ACC112 (cell line): Measurements from ENCODE around the gene RAB5A.
A peak's percentile ranks its signal among the peaks of the same experiment; 100 is the strongest.

ENCODE experiments used
- H2AFZ ChIP-seq: fragments of 200-600 bp; sonication (generic); one replicate; pipeline ENCODE4 v1.6.0; 2017; ENCODE audit warnings: antibody characterized with exemption, low read length; ENCODE audit not compliant: unreplicated experiment
- H3K27ac ChIP-seq: fragments of 200-600 bp; sonication (generic); 2 replicates; pipeline ENCODE4 v1.5.1; 2014; ENCODE audit warnings: low read depth, mild to moderate bottlenecking, antibody characterized with exemption, low read length, moderate library complexity
- H3K27me3 ChIP-seq: fragments of 200-600 bp; sonication (generic); 2 replicates; pipeline ENCODE4 v1.6.1; 2014; ENCODE audit warnings: mild to moderate bottlenecking, antibody characterized with exemption, low read length, moderate library complexity, mixed read lengths; ENCODE audit not compliant: insufficient read depth
- H3K36me3 ChIP-seq: fragments of 200-600 bp; sonication (generic); 2 replicates; pipeline ENCODE4 v1.6.1; 2016; ENCODE audit warnings: mild to moderate bottlenecking, antibody characterized with exemption, low read length, moderate library complexity, mixed read lengths; ENCODE audit not compliant: insufficient read depth
- H3K4me1 ChIP-seq: fragments of 200-600 bp; sonication (generic); one replicate; pipeline ENCODE4 v1.6.1; 2016; ENCODE audit warnings: low read length, mixed read lengths; ENCODE audit not compliant: insufficient read depth, unreplicated experiment, control insufficient read depth
- H3K4me3 ChIP-seq: fragments of 200-600 bp; sonication (generic); 2 replicates; pipeline ENCODE4 v1.5.1; 2014; ENCODE audit warnings: mild to moderate bottlenecking, low read depth, low read length
- H3K79me2 ChIP-seq: fragments of 200-600 bp; sonication (generic); one replicate; pipeline ENCODE4 v1.6.0; 2016; ENCODE audit warnings: low read length; ENCODE audit not compliant: control insufficient read depth, unreplicated experiment, insufficient read depth

The RAB5A gene

GRCh38 chr3:19931180-19931692, 15.7 kb upstream of the RAB5A start:
- no peaks in the 10 kb centered on the region for H3K79me2 ChIP-seq
- H3K4me1 ChIP-seq: peaks cover 6% of the 10 kb centered on the region
- H3K4me3 ChIP-seq: no peak overlapping the region
- no peak overlapping the region for H3K27ac ChIP-seq
- H2AFZ ChIP-seq: no peak overlapping the region
- no peaks in the 10 kb centered on the region for H3K36me3 ChIP-seq
- no peaks in the 10 kb centered on the region for H3K27me3 ChIP-seq

- H3K4me3 ChIP-seq: no peak overlapping the region
- no peaks in the 10 kb centered on the region for H3K27me3 ChIP-seq
- H3K4me1 ChIP-seq: peaks cover 6% of the 10 kb centered on the region
- no peak overlapping the region for H2AFZ ChIP-seq
- H3K27ac ChIP-seq: no peak overlapping the region
- no peaks in the 10 kb centered on the region for H3K79me2 ChIP-seq
- no peaks in the 10 kb centered on the region for H3K36me3 ChIP-seq
Measured at GRCh38 chr3:19931767-19932188, 15.1 kb upstream of the RAB5A start.

DNA sequence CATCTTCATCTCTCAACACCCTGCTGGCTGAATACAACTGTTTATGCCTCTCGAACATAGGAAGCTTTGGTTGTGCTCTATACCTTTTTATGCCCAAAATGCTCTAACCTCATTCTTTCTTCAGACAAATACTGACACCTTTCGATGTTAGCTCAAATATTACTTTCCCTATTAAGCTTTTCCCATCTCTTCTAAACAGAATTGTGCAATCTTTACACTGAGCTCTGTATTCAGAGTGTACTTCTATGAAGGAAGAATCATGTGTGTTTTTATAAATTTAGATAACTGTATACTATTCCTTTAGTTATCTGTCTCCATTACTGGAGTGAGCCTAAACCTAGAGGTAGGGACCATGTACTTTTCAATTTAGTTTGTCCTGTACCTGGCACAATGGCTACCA, 14.5 kb upstream of the RAB5A start:
- no peaks in the 10 kb centered on the region for H3K36me3 ChIP-seq
- no peak overlapping the region for H3K27ac ChIP-seq
- no peak overlapping the region for H2AFZ ChIP-seq
- H3K79me2 ChIP-seq: no peaks in the 10 kb centered on the region
- peaks cover 8% of the 10 kb centered on the region for H3K4me1 ChIP-seq
- H3K27me3 ChIP-seq: no peaks in the 10 kb centered on the region
- H3K4me3 ChIP-seq: no peak overlapping the region

GRCh38 chr3:19934098-19934566, 12.8 kb upstream of the RAB5A start, which contains the start of gene EFHB:
Gene EFHB, minus strand, starts transcription at chr3:19934217. Its CDS starts 199 bp downstream, at chr3:19934018.
- peaks cover 9% of the 10 kb centered on the region for H3K4me1 ChIP-seq
- H3K79me2 ChIP-seq: no peaks in the 10 kb centered on the region
- no peaks in the 10 kb centered on the region for H3K36me3 ChIP-seq
- H3K27ac ChIP-seq: no peak within 1 kb of the TSS
- H2AFZ ChIP-seq: no peak within 1 kb of the TSS
- H3K27me3 ChIP-seq: no peaks in the 10 kb centered on the region
- no peak within 1 kb of the TSS for H3K4me3 ChIP-seq

DNA sequence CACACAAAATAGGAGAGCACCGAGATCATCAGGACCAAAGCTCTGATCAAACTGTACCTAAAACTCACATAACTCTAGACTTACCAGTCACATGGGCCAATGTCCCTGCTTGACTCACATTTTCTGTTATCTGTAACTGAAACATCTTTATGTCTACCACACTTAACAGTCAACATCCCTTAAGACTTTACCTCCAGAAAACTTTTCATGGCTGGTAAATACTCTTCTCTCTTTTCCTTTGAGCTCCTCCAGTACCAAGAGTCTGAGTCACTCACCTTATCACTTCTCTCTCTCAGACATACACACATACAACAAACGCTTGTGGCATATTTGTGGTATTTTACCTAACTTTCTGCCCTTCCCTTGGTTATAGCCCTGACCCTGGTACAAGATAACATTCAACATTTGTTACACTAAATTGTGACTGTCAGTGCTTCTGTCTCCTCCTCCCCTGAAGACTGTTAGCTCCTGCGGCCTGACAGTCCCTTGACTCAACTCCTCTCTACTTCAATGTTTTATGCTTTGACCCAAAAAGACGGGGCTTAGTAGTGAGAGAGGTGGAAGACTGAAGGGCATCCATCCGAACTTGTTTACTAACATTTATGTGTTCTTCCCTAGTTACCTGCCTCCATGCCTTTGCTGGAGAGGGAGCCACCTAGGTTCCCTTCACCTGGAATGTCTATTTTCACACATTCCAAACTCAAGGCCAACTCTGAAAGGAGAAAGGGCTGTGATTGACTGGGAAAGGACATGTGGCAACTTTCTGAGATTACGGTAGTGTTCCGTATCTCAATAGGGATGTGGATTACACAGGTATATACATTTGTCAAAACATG, 9.2 kb upstream of the RAB5A start:
- Histone ChIP-seq H3K27ac (no peak overlapping the region), H3K27me3 (no peaks in the 10 kb centered on the region), H2AFZ (no peak overlapping the region), H3K79me2 (no peaks in the 10 kb centered on the region), H3K4me3 (no peak overlapping the region), H3K36me3 (no peaks in the 10 kb centered on the region), H3K4me1 (peaks cover 3% of the 10 kb centered on the region)

DNA sequence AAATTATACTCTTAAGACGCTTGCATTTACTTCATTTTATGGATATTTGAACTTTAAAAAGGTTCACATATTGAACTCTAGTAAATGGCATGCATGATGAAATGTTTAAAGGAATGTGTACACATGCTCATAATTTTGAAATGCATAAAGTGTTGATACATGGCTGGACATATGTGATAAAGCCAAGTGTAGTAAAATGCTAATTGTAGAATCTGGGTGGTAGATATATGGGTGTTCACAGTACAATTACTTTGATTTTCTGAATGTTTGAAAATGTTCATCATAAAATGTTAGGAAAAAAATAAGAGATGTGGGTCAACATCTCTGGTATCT, 8.6 kb upstream of the RAB5A start:
- no peaks in the 10 kb centered on the region for H3K27me3 ChIP-seq
- H3K36me3 ChIP-seq: no peaks in the 10 kb centered on the region
- no peak overlapping the region for H3K27ac ChIP-seq
- no peaks in the 10 kb centered on the region for H3K79me2 ChIP-seq
- H3K4me1 ChIP-seq: peaks cover 3% of the 10 kb centered on the region
- no peak overlapping the region for H2AFZ ChIP-seq
- H3K4me3 ChIP-seq: no peak overlapping the region

GRCh38 chr3:19940643-19941042, 6.3 kb upstream of the RAB5A start:
- H3K27ac ChIP-seq: no peak overlapping the region
- H3K36me3 ChIP-seq: no peaks in the 10 kb centered on the region; the same call in 1 of the 2 replicates
- H2AFZ ChIP-seq: no peak overlapping the region
- H3K4me3 ChIP-seq: no peak overlapping the region
- H3K27me3 ChIP-seq: no peaks in the 10 kb centered on the region
- H3K79me2 ChIP-seq: no peaks in the 10 kb centered on the region
- H3K4me1 ChIP-seq: peaks cover 5% of the 10 kb centered on the region

DNA sequence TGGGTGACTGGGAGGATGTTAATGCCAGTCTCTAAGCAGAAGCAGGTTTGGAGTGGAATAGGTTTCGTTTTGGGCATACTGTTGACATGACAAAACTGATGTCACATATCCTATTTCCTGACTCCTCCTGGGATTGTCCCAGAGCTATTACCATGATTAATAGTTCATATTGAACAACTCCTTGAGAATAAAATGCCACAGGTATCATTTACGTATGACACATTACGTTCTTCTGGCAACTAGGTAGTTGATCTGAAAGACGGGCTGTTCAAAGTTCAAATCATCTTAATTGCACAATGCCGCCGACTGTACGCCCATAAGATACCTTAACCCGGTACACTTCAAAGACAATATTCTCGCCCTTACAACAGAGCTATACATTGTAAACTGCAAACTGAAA, 1.4 kb upstream of the RAB5A start:
- peaks cover 33% of the 10 kb centered on the region for H3K79me2 ChIP-seq
- H2AFZ ChIP-seq: peak overlapping the region; percentile 89
- H3K4me3 ChIP-seq: peak overlapping the region; percentile 99
- peaks cover 5% of the 10 kb centered on the region for H3K4me1 ChIP-seq
- H3K27ac ChIP-seq: no peak overlapping the region
- H3K36me3 ChIP-seq: no peaks in the 10 kb centered on the region; the same call in none of the 2 replicates
- no peaks in the 10 kb centered on the region for H3K27me3 ChIP-seq

DNA sequence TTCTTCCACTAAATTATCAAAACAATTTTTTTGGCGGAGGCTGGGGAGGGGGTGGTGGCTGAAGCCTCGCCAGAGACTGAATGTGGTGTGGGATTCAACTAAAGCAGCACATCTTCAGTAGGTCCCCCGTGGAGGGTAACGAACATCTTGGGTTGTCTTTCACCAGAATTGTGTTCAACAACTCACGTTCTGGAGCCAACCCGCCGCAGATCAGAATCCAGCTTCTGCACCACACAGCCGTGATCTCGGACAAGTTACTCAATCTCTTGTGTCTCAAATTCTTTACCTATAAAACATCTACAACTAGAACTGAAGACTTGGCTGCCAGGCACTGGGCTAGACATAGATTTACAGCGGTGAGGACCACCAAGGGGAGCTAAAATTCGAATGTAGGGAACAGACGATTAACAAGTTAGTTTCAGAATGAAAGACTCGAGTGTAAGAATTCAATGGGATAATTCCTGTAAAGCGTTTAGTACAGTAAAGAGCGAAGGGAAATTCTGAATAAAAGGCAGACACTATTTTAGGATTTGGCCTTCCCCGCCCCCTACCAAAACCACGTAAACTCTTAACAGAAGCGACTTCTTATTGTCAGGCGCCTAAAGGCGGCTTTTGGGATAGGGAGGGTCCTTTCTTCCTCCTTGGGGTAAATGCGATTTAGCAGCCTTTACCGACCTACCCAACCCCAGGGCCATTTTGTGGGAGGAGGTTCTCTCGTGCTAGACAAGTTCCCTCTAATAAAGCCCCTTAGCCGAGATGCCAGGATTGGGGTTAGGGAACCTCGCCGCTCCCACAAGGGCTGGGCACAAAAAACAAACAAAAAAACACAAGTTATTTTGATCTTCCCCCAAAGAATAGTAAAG, 697 bp upstream of the RAB5A start:
- peaks cover 5% of the 10 kb centered on the region for H3K36me3 ChIP-seq
- H2AFZ ChIP-seq: peak overlapping the region; percentile 89
- peaks cover 5% of the 10 kb centered on the region for H3K4me1 ChIP-seq
- peak overlapping the region; percentile 94 for H3K27ac ChIP-seq
- no peaks in the 10 kb centered on the region for H3K27me3 ChIP-seq
- peak overlapping the region; percentile 99 for H3K4me3 ChIP-seq
- H3K79me2 ChIP-seq: peaks cover 40% of the 10 kb centered on the region

GRCh38 chr3:19947549-19948225, 790 bp downstream of the RAB5A start:
- Histone ChIP-seq H3K27me3 (no peaks in the 10 kb centered on the region), H3K36me3 (peaks cover 12% of the 10 kb centered on the region), H2AFZ (peak overlapping the region; percentile 86), H3K4me3 (peak overlapping the region; percentile 99), H3K27ac (peak overlapping the region; percentile 94), H3K4me1 (peaks cover 5% of the 10 kb centered on the region), H3K79me2 (peaks cover 55% of the 10 kb centered on the region)
